Measurements from ENCODE around the gene RSAD1.

Gene RSAD1

DNA sequence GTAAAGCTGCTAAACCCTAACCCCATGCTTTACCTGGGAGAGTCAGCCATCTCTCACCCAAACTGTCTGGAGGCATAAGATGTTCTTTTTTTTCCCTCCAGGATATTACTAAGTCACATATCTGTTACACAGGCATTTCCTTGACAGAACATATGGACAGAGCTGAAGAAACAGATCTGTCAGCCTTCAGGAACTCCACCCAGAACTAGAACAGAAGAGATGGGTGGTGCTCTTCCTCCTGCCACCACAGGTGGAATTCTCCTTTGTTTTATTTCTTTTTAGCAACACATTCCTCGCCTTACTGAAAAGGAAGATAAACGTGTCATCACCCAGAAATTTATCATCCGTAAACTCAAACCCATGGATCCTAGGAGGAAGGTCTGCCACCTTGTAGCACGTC lies 38.4 kb downstream of the RSAD1 start:
- no peak for DNase-seq (ENCODE audit: extremely low read depth in 1 of 2, low read depth in 1 of 2)

- no peak for DNase-seq (ENCODE audit: extremely low read depth in 1 of 2, low read depth in 1 of 2)
Observed at GRCh38 chr17:50517504-50518383, 39.1 kb downstream of the RSAD1 start.

GRCh38 chr17:50518384-50519023 lies 39.8 kb downstream of the RSAD1 start:
- DNase-seq (ENCODE audit: extremely low read depth in 1 of 2, low read depth in 1 of 2), result no peak

- no peak for DNase-seq (ENCODE audit: extremely low read depth in 1 of 2, low read depth in 1 of 2)
Observed at GRCh38 chr17:50519141-50519834, 40.6 kb downstream of the RSAD1 start.

- DNase-seq (ENCODE audit: extremely low read depth in 1 of 2, low read depth in 1 of 2), result no peak
Observed at GRCh38 chr17:50520483-50520882, 41.8 kb downstream of the RSAD1 start.

- no peak for DNase-seq (ENCODE audit: extremely low read depth in 1 of 2, low read depth in 1 of 2)
Observed at GRCh38 chr17:50521514-50521913, 42.9 kb downstream of the RSAD1 start.

- no peak for DNase-seq (ENCODE audit: extremely low read depth in 1 of 2, low read depth in 1 of 2)
Observed at GRCh38 chr17:50522766-50523165, 44.1 kb downstream of the RSAD1 start.

GRCh38 chr17:50523208-50523607 lies 44.5 kb downstream of the RSAD1 start:
- no peak for DNase-seq (ENCODE audit: extremely low read depth in 1 of 2, low read depth in 1 of 2)

DNA sequence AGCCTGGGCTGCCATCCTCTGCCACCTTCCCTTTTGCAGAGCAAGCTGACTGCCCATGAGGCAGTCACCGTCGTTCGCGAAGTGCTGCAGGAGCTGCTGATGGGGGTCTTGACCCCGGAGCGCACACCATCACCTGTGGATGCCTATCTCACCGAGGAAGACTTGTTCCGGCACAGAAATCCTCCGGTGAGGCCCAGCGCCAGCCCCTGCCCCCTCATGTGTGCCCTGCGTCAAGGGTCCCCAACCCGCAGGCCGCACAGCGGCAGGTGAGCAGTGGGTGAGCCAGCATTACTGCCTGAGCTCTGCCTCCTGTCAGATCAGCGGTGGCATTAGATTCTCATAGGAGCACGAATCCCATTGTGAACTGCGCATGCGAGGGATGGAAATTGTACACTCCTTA lies 46.2 kb downstream of the RSAD1 start:
- no peak for DNase-seq (ENCODE audit: extremely low read depth in 1 of 2, low read depth in 1 of 2)

DNA sequence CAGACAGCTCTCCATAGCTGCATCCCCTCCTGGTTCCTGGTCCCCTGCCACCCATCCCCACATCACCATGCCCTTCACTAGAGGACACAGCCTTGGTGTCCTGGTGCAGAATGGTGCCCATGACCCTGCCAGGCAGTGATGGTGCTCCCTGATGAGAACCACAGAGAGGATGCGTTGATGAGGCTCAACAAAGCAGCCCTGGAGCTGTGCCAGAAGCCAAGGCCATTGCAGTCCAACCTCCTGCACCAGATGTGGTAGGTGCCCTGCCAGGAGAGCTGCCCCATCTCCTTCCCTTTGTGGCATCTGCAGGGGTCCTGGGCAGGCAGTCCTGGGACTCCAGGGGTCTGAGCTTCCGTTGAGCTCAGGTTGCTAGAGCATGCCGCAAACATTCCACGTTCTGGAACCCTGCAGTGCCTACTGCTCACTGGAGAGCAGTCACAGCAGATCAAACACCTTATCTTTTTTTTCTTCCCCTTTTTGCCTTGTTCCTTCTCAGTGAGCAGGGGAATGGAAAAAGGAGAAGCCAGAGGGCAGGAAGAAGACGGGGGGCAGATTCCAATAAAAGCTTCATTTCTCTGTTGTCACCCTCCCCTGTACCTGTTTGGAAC lies 48.6 kb downstream of the RSAD1 start:
- DNase-seq (ENCODE audit: extremely low read depth in 1 of 2, low read depth in 1 of 2), result no peak

DNA sequence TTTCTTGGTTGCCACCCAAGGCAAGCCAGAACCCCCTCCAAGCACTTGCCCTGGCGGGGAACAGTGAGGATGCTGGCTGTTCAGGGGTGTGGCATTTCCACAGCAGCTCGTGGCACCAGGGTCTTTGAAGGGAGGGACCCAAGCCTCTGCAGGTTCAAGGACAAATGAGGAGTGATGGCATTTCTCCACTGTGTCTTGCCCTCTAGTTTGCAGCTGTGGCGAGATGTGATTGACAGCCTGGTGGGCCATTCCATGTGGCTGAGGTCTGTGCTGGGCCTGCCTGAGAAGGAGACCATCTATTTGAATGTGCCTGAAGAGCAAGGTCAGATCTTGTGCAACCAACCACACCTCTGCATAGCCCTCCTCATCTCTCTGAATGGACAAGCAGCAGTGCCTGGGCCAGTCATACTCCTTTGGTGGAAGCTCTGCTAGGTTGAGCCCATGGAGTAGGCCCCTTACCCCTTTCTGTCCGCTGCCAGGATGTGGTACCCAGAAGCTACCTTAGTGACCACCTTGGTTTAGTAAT lies 49.4 kb downstream of the RSAD1 start:
- DNase-seq (ENCODE audit: extremely low read depth in 1 of 2, low read depth in 1 of 2), result no peak

DNA sequence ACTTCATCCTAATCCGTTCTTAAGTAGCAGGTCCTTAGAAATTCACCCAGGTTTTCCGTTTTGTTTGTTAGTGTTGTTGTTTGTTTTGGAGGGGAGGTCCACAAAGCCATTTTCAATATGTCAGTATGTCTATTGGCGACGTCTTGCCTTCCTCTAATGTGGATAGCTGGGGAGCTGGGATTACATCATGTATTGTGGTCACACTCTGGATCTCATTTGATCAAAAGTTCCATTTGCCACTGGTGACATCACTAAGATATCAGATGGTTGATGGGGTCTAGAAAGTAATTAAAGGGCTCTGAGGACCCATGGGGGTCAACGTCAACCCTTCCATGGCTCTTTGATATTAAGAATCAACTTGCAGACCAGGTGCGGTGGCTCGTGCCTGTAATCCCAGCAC lies 51.2 kb downstream of the RSAD1 start:
- no peak for DNase-seq (ENCODE audit: extremely low read depth in 1 of 2, low read depth in 1 of 2)

GRCh38 chr17:50531428-50532025 lies 52.9 kb downstream of the RSAD1 start:
- no peak for DNase-seq (ENCODE audit: extremely low read depth in 1 of 2, low read depth in 1 of 2)

DNA sequence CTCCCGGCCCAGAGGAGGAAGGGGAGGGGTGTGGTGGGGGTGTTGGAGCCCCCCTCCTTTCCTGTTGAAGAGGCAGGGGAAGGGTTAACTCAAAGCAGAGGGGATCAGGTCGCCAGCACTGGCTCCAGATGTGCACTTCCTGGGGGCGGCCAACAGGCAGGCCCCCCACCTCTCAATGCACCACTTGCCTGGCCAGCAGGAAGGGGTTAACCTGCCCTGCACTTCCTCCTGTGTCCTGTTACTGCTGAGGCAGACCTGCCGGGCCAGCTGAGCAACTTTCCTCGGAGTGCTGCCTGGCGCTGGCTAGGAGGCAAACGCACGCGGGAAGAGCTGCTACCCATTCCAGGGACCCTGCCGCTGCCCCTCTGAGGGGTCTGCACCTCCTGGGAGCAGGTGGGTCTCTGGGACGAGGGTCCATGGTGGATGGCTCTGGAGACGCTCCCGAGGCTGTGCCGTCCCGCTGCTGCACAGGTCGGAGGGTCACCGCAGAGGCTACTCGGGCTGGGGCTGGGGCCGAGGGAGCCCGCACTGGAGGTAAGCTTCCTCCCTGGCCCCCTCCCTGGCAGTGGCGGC lies 53.9 kb downstream of the RSAD1 start, which contains the start of gene EPN3:
EPN3 (plus strand) TSS at position 284 of the 573 bp plus-strand sequence. CDS start 3,822 bp downstream, outside the sequence.
- no peak for DNase-seq (ENCODE audit: extremely low read depth in 1 of 2, low read depth in 1 of 2)

DNA sequence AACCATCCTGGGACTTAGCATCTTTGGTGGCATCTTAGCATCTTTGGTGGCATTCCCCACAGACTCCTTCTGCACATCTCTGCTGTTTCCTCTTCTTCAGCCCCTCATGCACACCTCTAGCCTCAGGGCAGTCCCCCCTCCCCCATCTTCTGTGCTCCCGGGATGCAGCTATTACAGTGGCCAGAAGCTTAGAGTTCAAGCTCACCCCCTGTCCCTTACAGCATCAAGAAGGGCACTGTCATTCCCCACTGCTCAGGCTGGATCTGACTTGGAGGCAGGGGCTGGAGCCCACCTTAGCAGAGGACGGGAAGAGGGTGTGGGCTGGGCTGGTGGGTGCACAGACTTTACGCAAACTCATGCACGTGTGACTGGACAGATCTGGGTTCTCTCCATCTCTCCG lies 54.5 kb downstream of the RSAD1 start:
- DNase-seq (ENCODE audit: extremely low read depth in 1 of 2, low read depth in 1 of 2), result no peak

- DNase-seq (ENCODE audit: extremely low read depth in 1 of 2, low read depth in 1 of 2), result no peak
Observed at GRCh38 chr17:50533720-50534148, 55.1 kb downstream of the RSAD1 start.

DNA sequence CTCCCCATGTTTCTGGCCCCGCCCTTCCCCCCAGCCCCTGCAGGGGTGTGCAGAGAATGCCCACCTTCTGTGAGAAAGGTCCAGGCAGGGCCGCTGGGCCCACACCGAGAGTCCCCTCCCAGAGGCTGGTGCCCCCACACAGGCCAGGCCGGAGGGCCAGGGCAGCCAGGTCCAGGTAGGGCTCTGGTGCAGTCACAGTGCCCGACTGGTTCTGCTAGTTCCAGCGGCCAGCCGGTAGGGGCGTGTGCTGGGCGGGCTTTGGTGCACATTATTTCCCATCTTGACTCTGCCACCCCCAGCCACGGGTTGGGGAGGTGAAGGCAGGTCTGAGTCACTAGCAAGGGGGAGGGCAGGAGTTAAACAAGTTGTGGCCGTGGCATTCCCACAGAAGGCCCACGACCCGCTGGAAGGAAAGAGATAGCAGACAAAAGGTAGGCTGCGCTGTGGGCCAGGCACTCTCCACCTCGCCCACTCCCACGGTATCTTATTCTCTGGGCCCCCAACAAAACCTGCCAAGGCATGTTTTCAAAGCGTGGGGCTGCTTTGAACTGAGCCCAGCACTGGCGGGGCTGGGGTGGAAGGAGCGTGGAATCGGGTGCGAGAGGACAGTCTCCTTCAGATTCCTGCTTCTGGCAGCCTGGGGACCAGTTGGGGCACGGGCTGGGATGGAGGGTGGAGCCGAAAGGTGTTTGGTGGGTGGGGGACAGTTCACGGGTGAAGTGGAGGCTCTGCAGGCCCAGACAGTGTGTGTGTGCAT lies 55.7 kb downstream of the RSAD1 start:
- no peak for DNase-seq (ENCODE audit: extremely low read depth in 1 of 2, low read depth in 1 of 2)

- no peak for DNase-seq (ENCODE audit: extremely low read depth in 1 of 2, low read depth in 1 of 2)
Observed at GRCh38 chr17:50534979-50535326, 56.3 kb downstream of the RSAD1 start.

- DNase-seq (ENCODE audit: extremely low read depth in 1 of 2, low read depth in 1 of 2), result no peak
Observed at GRCh38 chr17:50535407-50535806, 56.7 kb downstream of the RSAD1 start.
